Measurements from ENCODE around the gene NARS2. TPM values are rescaled to one million over a fixed set of nuclear protein-coding genes. Genes with fewer than 3 reads are reported as not detected.

Gene NARS2
- total and polyA plus RNA-seq, 10 of the 15 experiments (the other 5 are each of a cell fraction or from before 2014, with no cell fraction given): 22.2 to 45.3 (median 36.3) TPM

DNA sequence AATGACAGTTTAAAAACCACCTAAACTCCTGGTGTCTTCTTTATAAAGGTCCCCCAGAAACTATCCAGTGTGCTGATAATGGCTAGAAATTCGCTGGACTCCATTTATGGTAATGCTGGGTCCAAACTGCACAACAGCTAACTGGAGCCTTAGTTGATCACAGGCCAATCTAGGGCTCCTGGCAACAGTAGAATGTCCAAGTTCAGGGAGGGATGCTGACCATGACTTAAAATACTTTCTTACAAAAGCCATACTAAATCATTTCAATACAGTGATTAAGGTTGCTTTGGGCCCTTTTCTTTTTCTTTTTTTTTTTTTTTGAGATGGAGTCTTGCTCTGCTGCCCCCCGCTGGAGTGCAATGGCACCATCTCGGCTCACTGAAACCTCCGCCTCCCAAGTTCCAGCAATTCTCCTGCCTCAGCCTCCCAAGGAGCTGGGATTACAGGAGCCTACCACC is 142.6 kb downstream of the NARS2 start (continued):
- TF ChIP-seq CTCF (IDR thresholded peaks at IDR 0.05 in 2 of 3, conservative IDR thresholded peaks at IDR 0.05 in 1 of 3; ENCODE audit: control insufficient read depth in 2 of 3, extremely low read depth in 1 of 3, insufficient read depth in 1 of 3, low read depth in 3 of 3, low read length in 3 of 3) (peak in 2 of 3 experiments; percentile 35 to 41; a peak in 2 of 6 replicates), LARP7 (IDR thresholded peaks at IDR 0.05) (no peak), SRF (IDR thresholded peaks at IDR 0.05; ENCODE audit: low read depth in 2 of 2, low read length in 2 of 2) (no peak), TCF3 (IDR thresholded peaks at IDR 0.05; ENCODE audit: borderline replicate concordance, insufficient read depth, low read depth, low read length) (no peak), RAD21 (IDR thresholded peaks at IDR 0.05; ENCODE audit: insufficient read depth, low read depth, low read length) (peak; percentile 38; the same call in 1 of the 2 replicates), SP1 (IDR thresholded peaks at IDR 0.05; ENCODE audit: low read depth, low read length) (no peak), E2F8 (IDR thresholded peaks at IDR 0.05; ENCODE audit: low read depth, partially characterized antibody) (no peak)
- TF ChIP-seq, protein P1, sequence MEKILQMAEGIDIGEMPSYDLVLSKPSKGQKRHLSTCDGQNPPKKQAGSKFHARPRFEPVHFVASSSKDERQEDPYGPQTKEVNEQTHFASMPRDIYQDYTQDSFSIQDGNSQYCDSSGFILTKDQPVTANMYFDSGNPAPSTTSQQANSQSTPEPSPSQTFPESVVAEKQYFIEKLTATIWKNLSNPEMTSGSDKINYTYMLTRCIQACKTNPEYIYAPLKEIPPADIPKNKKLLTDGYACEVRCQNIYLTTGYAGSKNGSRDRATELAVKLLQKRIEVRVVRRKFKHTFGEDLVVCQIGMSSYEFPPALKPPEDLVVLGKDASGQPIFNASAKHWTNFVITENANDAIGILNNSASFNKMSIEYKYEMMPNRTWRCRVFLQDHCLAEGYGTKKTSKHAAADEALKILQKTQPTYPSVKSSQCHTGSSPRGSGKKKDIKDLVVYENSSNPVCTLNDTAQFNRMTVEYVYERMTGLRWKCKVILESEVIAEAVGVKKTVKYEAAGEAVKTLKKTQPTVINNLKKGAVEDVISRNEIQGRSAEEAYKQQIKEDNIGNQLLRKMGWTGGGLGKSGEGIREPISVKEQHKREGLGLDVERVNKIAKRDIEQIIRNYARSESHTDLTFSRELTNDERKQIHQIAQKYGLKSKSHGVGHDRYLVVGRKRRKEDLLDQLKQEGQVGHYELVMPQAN (conservative IDR thresholded peaks at IDR 0.05): no peak
